T-cell (primary cell): ENCODE measurements around the gene KLHDC10. TPM values are rescaled to one million over a fixed set of nuclear protein-coding genes. Genes with fewer than 3 reads are reported as not detected.
A peak's percentile ranks its signal among the peaks of the same experiment; 100 is the strongest.

Experiments used
- ATAC-seq, 4 experiments: fragments of 200-7000 bp in 3 of 4; fragments of 150-1000 bp in 1 of 4; cut with Tn5 transposase; replicated peaks in 1 of 4; 1 replicate in 3 of 4; 2 replicates in 1 of 4; pipeline ENCODE4 v1.10.0; 2021; ENCODE audit warnings: moderate library complexity in 3 of 4, mild to moderate bottlenecking in 2 of 4, moderate number of reproducible peaks in 1 of 4
- CTCF ChIA-PET, 2 donors: fragments of 300-600 bp; sonication (Branson Sonifier 250); formaldehyde crosslinking; loops; one replicate each; lab custom pipeline; 2022; ENCODE audit warnings: antibody characterized with exemption in 2 of 2; lab: Charles Lee
- POLR2A ChIA-PET, 2 donors: fragments of 300-600 bp; sonication (Branson Sonifier 250); formaldehyde crosslinking; loops; one replicate each; lab custom pipeline; 2022; ENCODE audit warnings: antibody characterized with exemption in 2 of 2; lab: Charles Lee
- DNase-seq, 35 experiments: peaks; one replicate each; pipeline versions ENCODE4 v3.0.0 to v3.0.0-alpha.2; 2013 to 2023
- H3K27ac ChIP-seq: one replicate; pipeline ENCODE4 v1.5.1; 2013; ENCODE audit warnings: low read length
- H3K27me3 ChIP-seq, 2 experiments: replicated peaks in 1 of 2; 1 replicate in 1 of 2; 2 replicates in 1 of 2; pipeline versions ENCODE4 v1.6.1 to v1.7.0; 2013; ENCODE audit warnings: low read length in 1 of 2, mixed read lengths in 1 of 2; ENCODE audit not compliant: control insufficient read depth in 2 of 2, insufficient read depth in 2 of 2; ENCODE audit errors: extremely low read depth in 1 of 2
- H3K36me3 ChIP-seq, 2 donors: 1 replicate in 1 of 2; 2 replicates in 1 of 2; pipeline versions ENCODE4 v1.6.1 to v1.7.0; 2013; ENCODE audit warnings: low read length in 1 of 2; ENCODE audit not compliant: control insufficient read depth in 2 of 2, insufficient read depth in 1 of 2; ENCODE audit errors: extremely low read depth in 1 of 2
- H3K4me1 ChIP-seq, 2 experiments: 1 replicate in 1 of 2; 2 replicates in 1 of 2; pipeline versions ENCODE4 v1.6.1 to v1.7.0; 2013; ENCODE audit warnings: low read length in 2 of 2, mixed read lengths in 1 of 2; ENCODE audit not compliant: insufficient read depth in 2 of 2, control insufficient read depth in 1 of 2; ENCODE audit errors: extremely low read depth in 1 of 2
- H3K4me3 ChIP-seq, 2 donors: 1 replicate in 1 of 2; 2 replicates in 1 of 2; pipeline versions ENCODE4 v1.5.1 to v1.7.0; 2013; ENCODE audit warnings: mild to moderate bottlenecking in 2 of 2, low read length in 1 of 2, moderate library complexity in 1 of 2; ENCODE audit not compliant: control insufficient read depth in 1 of 2; ENCODE audit errors: extremely low read depth in 1 of 2
- H3K9me3 ChIP-seq: 2 replicates; pipeline ENCODE4 v1.7.0; 2013
- H3K27ac Mint-ChIP-seq, 2 donors: one replicate each; pipeline ENCODE4 v1.8.0; 2020 to 2021; ENCODE audit warnings: mild to moderate bottlenecking in 2 of 2, mixed read lengths in 2 of 2
- H3K27me3 Mint-ChIP-seq, 2 donors: one replicate each; pipeline ENCODE4 v1.8.0; 2021 to 2022; ENCODE audit warnings: mixed read lengths in 2 of 2
- H3K36me3 Mint-ChIP-seq: one replicate; pipeline ENCODE4 v1.8.0; 2021; ENCODE audit warnings: mixed read lengths
- H3K4me1 Mint-ChIP-seq, 3 donors: one replicate each; pipeline ENCODE4 v1.8.0; 2020 to 2022; ENCODE audit warnings: mixed read lengths in 3 of 3, mild to moderate bottlenecking in 1 of 3
- H3K4me3 Mint-ChIP-seq, 3 donors: one replicate each; pipeline ENCODE4 v1.8.0; 2020 to 2022; ENCODE audit warnings: mild to moderate bottlenecking in 3 of 3, mixed read lengths in 3 of 3, moderate library complexity in 3 of 3
- H3K9me3 Mint-ChIP-seq, 3 donors: one replicate each; pipeline ENCODE4 v1.8.0; 2020 to 2022; ENCODE audit warnings: mixed read lengths in 3 of 3
- WGBS: methylation state at CpG from one replicate; pipeline ENCODE4 v1.1.5; 2013; ENCODE audit warnings: missing lambda C conversion rate; ENCODE audit not compliant: insufficient coverage; 5-methylcytosine and 5-hydroxymethylcytosine counted together
- total RNA-seq, 35 experiments: library from RNA in 6 of 35; stranded (reverse) in 6 of 35; fragments of 120-200 nt in 1 of 35; gene quantifications; one replicate each; pipeline versions ENCODE4 v1.2.1 to v1.2.4 and lab custom pipeline; 2013 to 2026

Gene KLHDC10
- total RNA-seq (10 to 100 TPM; 15.2 to 20.5 (median 16.4) TPM), total RNA-seq (lab: John Stamatoyannopoulos, UW) (21.3 to 61.4 (median 37.0) reads per million in 29 experiments)
- total RNA-seq (2013), result 20.4 TPM

- ATAC-seq (peak; percentile 93 to 96 (median 94)), DNase-seq (peak; percentile 85 to 98 (median 96))
- Histone ChIP-seq H3K36me3 (peaks cover 0 to 3% of the 10 kb centered on the region in 2 donors), H3K27ac (peak within 1 kb of the TSS; percentile 77), H3K4me1 (peaks cover 13 to 21% of the 10 kb centered on the region in 2 experiments), H3K27me3 (peaks cover 0 to 13% of the 10 kb centered on the region in 2 experiments), H3K9me3 (no peaks in the 10 kb centered on the region), H3K4me3 (peak within 1 kb of the TSS; percentile 59 to 74)
- ChIA-PET CTCF (interaction anchor here (0.5 to 2.5 kb wide), 14 partner anchors 12 to 763 kb away, joined by 3 to 17 read pairs (median 4); partner anchors contain the start of genes CEP41 (in 1 of the 2), TMEM209 (in 1 of the 2) and ZC3HC1 (in 1 of the 2)), POLR2A (no interaction called here)
- Mint-ChIP-seq H3K4me1 (peaks cover 47 to 53% (median 48%) of the 10 kb centered on the region in 3 donors), H3K4me3 (peak within 1 kb of the TSS; percentile 89 to 92 (median 91)), H3K27ac (peak within 1 kb of the TSS; percentile 89 to 92), H3K9me3 (no peaks in the 10 kb centered on the region), H3K36me3 (peaks cover 9% of the 10 kb centered on the region), H3K27me3 (no peaks in the 10 kb centered on the region)
- WGBS, result under 1% methylated on average over 43 of the region's 57 CpGs
Observed at GRCh38 chr7:130069978-130070860, at the start of gene KLHDC10. TSS of gene KLHDC10 (plus strand) at chr7:130070534. CDS start at chr7:130070644, 110 bp downstream.

- 100% methylated on average over 6 of the region's 10 CpGs for WGBS
- no peak overlapping the region for H3K27ac Mint-ChIP-seq
- H3K9me3 Mint-ChIP-seq, result no peaks in the 10 kb centered on the region
- H3K27me3 ChIP-seq, result no peaks in the 10 kb centered on the region
- no peaks in the 10 kb centered on the region for H3K9me3 ChIP-seq
- H3K27me3 Mint-ChIP-seq, result no peaks in the 10 kb centered on the region
- H3K4me1 ChIP-seq, result no peaks in the 10 kb centered on the region
- peaks cover 10 to 67% of the 10 kb centered on the region in 2 donors for H3K36me3 ChIP-seq
- ChIA-PET CTCF (no interaction called here), POLR2A (interaction anchor here in 1 of 2 donors (0.7 kb wide), 1 partner anchor 176 kb away, joined by 4 read pairs; no protein-coding TSS in a partner anchor)
- H3K4me3 ChIP-seq, result no peak overlapping the region
- no peak overlapping the region for H3K27ac ChIP-seq
- no peaks in the 10 kb centered on the region for H3K4me1 Mint-ChIP-seq
- no peak overlapping the region for H3K4me3 Mint-ChIP-seq
- ATAC-seq, result no peak
- no peak for DNase-seq
- H3K36me3 Mint-ChIP-seq, result peaks cover 56% of the 10 kb centered on the region
Observed at GRCh38 chr7:130021105-130021834, 49.1 kb upstream of the KLHDC10 start.

- Histone ChIP-seq H3K4me1 (no peaks in the 10 kb centered on the region), H3K9me3 (no peaks in the 10 kb centered on the region), H3K27ac (no peak overlapping the region), H3K4me3 (no peak overlapping the region), H3K27me3 (no peaks in the 10 kb centered on the region), H3K36me3 (peaks cover 12 to 73% of the 10 kb centered on the region in 2 donors)
- POLR2A ChIA-PET, result no interaction called here
- H3K4me3 Mint-ChIP-seq, result no peak overlapping the region
- H3K27me3 Mint-ChIP-seq, result no peaks in the 10 kb centered on the region
- WGBS, result 94% methylated on average over 7 of the region's 9 CpGs
- ATAC-seq (no peak), DNase-seq (no peak)
- CTCF ChIA-PET, result no interaction called here
- peaks cover 60% of the 10 kb centered on the region for H3K36me3 Mint-ChIP-seq
- no peaks in the 10 kb centered on the region for H3K9me3 Mint-ChIP-seq
- no peaks in the 10 kb centered on the region for H3K4me1 Mint-ChIP-seq
- H3K27ac Mint-ChIP-seq, result no peak overlapping the region
Observed at GRCh38 chr7:130022115-130022514, 48.2 kb upstream of the KLHDC10 start.

- 86% methylated on average over 5 of the region's 7 CpGs for WGBS
- Mint-ChIP-seq H3K9me3 (no peaks in the 10 kb centered on the region), H3K36me3 (peaks cover 61% of the 10 kb centered on the region), H3K4me3 (no peak overlapping the region), H3K4me1 (no peaks in the 10 kb centered on the region), H3K27me3 (no peaks in the 10 kb centered on the region), H3K27ac (no peak overlapping the region)
- no peaks in the 10 kb centered on the region for H3K9me3 ChIP-seq
- ChIA-PET POLR2A (no interaction called here), CTCF (no interaction called here)
- H3K27ac ChIP-seq, result no peak overlapping the region
- H3K4me3 ChIP-seq, result no peak overlapping the region
- H3K27me3 ChIP-seq, result no peaks in the 10 kb centered on the region
- H3K36me3 ChIP-seq, result peaks cover 12 to 76% of the 10 kb centered on the region in 2 donors
- DNase-seq, result no peak
- ATAC-seq, result no peak
- no peaks in the 10 kb centered on the region for H3K4me1 ChIP-seq
Observed at GRCh38 chr7:130022623-130023175, 47.6 kb upstream of the KLHDC10 start.

GRCh38 chr7:130024390-130024789 is 45.9 kb upstream of the KLHDC10 start:
- CTCF ChIA-PET, result interaction anchor here in 1 of 2 donors (0.7 kb wide), 1 partner anchor 38 kb away, joined by 4 read pairs; no protein-coding TSS in a partner anchor

GRCh38 chr7:130032698-130033097 is 37.6 kb upstream of the KLHDC10 start:
- no peak overlapping the region for H3K27ac ChIP-seq
- H3K27me3 ChIP-seq, result no peaks in the 10 kb centered on the region
- no peaks in the 10 kb centered on the region for H3K9me3 Mint-ChIP-seq
- ChIA-PET CTCF (no interaction called here), POLR2A (no interaction called here)
- H3K4me3 Mint-ChIP-seq, result no peak overlapping the region
- 100% methylated on average over 1 of the region's 1 CpG for WGBS
- H3K27me3 Mint-ChIP-seq, result no peaks in the 10 kb centered on the region
- H3K4me1 ChIP-seq, result no peaks in the 10 kb centered on the region
- H3K36me3 Mint-ChIP-seq, result peaks cover 37% of the 10 kb centered on the region
- peaks cover 9 to 60% of the 10 kb centered on the region in 2 donors for H3K36me3 ChIP-seq
- no peak for DNase-seq
- H3K9me3 ChIP-seq, result no peaks in the 10 kb centered on the region
- H3K4me1 Mint-ChIP-seq, result no peaks in the 10 kb centered on the region
- H3K27ac Mint-ChIP-seq, result no peak overlapping the region
- no peak for ATAC-seq
- H3K4me3 ChIP-seq, result no peak overlapping the region

More at GRCh38 chr7:130024390-130024789, 45.9 kb upstream of the KLHDC10 start:
- no peaks in the 10 kb centered on the region for H3K9me3 ChIP-seq
- Mint-ChIP-seq H3K9me3 (no peaks in the 10 kb centered on the region), H3K27ac (no peak overlapping the region), H3K4me3 (no peak overlapping the region), H3K36me3 (peaks cover 50% of the 10 kb centered on the region), H3K4me1 (no peaks in the 10 kb centered on the region), H3K27me3 (no peaks in the 10 kb centered on the region)
- no peak for ATAC-seq
- peaks cover 12 to 73% of the 10 kb centered on the region in 2 donors for H3K36me3 ChIP-seq
- H3K4me3 ChIP-seq, result no peak overlapping the region
- no peak overlapping the region for H3K27ac ChIP-seq
- H3K27me3 ChIP-seq, result no peaks in the 10 kb centered on the region
- WGBS, result no CpG with 5 or more reads among the region's 5 CpGs
- no peak for DNase-seq
- POLR2A ChIA-PET, result no interaction called here
- H3K4me1 ChIP-seq, result no peaks in the 10 kb centered on the region
